HCEC 1CT (cell line): ENCODE results near the gene HABP4.

Experiments
- DNase-seq: peaks from one replicate; pipeline ENCODE4 v3.0.0-alpha.2; 2017

Gene HABP4

DNA sequence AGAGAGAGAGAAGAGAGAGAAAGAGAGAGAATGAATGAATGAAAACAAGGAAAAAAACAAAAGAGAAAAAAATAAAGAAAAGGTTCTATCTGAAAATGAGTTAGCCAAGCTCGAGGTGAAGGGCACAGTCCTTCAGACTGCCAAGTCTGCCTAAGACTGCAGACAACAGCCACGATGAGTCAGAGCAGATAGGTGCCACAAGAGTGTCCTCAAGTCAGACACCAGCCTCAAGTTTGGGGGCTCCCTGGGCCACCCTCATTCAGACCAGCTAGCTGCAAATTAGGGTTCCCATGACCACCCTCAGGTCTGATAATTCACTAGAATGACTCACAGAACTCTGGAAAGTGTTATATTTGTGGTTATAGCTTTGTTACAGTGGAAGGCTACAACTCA lies 13.9 kb upstream of the HABP4 start:
- no peak for DNase-seq

DNA sequence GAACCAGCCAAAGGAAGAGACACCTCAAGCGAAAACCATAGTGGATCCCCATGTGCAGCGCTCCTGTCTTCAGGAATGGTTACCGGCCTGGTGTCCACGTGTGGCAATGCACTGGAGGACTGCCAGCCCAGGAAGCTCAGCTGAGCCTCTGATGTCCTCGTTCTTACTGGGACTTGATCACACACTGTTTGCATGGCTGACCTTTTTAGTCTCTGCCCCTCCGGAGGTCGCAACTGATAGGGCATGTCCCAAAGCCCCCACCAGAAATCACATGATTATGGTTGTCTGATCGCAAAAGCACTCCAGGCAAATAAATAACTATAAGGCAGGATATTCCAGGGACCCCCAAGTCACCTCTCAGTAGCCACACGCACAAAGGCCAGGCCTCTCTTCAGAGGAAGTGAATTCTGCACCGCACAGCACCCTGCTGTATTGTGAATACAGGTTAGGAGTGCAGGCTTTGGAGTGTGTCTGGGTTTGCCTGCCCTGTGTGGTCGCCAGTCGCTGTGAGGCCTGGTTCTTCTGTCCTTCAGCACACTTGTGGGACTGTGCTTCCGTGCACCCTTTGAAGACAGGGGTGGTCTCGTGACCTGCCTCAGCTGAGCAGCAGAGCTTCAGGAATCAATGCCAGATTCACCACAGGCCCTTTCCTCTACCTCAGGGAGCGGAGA lies 13.4 kb upstream of the HABP4 start:
- no peak for DNase-seq

DNA sequence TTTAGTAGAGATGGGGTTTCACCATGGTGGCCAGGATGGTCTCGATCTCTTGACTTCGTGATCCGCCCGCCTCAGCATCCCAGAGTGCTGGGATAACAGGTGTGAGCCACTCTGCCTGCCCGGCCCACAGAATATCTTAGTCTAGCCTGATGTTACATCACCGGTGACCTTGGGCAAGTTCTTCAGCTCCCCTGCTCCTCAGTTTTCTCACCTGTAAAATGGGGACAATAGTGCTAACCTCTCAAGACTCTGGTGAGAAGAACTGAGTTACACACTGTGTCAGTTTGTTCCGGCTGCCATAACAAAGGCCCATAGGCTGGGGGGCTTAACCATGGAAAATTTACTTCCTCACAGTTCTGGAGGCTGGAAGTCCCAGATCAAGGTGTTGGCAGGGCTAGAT lies 12.5 kb upstream of the HABP4 start:
- DNase-seq, result no peak

DNA sequence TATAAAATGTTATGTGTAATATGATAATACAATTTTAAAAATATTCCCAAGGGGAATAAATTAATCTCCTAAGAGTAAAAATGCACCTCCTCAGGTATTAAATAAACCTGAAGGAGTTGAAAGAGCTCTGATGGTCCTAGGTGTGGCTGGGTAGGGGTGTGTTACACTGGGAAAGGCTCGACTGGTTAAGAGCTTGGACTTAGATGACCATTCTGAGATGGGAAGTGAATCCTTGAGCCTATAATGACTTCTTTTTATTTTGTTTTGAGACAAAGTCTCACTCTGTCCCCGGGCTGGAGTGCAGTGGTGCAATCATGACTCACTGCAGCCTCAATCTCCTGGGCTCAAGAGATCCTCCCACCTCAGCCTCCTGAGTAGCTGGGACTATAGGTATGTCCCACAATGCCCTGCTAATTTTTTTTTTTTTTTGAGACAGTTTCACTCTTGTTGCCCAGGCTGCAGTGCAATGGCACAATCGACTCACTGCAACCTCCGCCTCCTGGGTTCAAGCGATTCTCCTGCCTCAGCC lies 9.2 kb upstream of the HABP4 start:
- DNase-seq, result no peak

DNA sequence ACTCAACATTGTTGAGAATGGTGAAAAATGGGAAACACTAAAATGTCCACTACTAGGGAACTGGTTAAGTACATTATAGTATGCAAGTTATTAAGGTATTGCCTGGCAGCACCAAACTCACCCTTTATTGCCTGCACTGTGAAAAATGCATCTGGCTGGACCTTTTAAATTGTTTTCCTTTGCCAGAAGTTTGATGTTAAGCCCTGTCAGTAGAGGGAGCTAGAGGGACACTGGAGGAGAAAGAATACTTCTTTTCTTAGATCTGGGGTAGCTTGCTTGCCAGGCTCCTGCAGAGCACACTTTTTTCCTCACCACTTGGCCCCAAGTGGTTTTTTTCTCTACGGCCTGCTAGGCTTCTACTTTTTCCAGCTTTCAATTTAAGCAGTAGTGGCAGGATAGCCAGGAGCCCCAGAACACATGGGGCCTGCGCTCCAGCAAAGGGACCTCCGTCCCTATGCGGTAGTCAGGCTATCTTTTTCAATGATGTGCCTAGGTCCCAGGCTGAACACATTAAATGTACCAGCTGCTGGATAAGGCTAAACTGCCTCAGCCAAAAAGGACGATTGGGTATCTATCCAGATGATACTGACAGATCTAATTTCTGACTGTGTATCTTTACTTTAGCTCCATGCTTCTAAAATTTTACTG lies 8.0 kb upstream of the HABP4 start:
- DNase-seq, result no peak

DNA sequence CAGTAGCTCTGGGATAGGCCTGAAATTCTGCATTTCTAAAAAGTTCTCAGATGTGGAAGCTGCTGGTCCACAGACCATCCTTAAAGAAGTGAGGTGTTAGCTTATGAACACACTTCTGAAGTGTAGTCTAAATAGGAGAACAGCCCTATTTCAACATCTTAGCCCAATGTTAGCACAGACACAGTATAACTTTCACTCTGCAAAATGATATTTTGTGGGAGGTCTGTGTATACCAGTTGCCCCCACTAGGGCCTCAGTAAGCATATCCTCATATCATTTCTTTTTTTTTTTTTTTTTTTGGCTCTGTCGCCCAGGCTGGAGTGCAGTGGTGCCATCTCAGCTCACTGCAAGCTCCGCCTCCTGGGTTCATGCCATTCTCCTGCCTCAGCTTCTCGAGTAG lies 7.5 kb upstream of the HABP4 start:
- DNase-seq, result no peak

DNA sequence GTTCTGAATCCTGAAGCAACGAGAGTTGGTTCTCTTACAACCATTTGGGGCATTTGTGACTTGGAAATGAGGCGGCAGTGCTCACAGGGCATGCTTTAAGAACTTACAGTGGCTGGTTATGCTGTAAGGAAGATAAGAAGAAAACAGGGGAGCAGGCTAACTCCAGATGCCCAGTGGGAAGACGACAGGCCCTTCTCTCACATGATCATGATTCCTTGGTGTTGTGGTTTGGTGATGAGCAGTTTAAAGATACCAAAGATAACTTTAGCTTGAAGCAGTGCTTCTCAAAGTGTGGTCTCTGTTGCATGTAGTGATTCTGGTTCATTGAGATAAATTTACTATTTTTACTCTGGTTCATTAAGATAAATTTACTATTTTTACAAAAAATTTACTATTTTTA lies 2.6 kb upstream of the HABP4 start:
- peak; percentile 22 for DNase-seq

DNA sequence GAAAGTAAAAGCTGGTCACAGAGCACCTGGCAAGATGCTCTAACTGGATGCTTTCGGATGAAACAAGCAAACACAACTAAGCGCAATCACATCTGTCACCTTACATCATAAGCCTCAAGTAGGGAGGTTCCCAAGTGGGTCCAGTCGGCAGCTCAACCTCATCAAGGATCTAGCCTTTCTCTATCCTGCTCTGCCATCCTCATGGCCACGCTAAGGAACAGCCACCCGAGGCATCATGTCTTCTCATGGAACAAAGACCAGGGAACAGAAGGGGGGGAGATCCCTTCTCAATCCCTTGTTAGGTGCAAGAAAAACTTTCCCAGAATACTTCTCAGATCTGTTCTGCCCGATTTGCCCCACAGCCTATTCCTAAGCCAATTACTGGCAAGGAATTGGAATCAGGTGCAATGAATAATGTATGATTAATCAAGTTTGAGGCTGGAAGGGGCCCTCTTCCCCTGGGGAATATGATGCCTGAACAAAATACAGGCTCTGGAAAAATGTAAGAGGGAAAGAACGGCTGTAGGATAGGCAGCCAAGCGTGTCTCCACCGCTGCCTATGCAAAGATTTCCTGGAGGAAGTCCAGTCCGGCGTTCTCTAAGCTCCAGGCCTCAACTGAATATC lies 1.3 kb upstream of the HABP4 start:
- DNase-seq, result no peak

DNA sequence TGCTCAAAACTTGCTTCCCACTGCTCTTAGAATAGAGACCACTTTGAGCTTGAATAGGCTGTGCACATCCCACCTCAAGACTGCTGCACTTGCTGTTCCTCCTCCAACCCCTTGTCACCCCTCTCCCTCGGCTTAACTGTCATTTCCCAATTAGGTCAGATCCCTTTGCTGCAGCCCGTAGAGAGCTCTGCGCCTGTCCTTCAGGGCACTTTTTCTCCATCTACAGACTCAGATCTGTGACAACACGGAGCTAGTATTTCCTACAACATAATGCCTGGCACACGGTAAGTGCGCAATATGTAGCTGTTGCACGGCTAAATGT lies 485 bp upstream of the HABP4 start:
- no peak for DNase-seq

DNA sequence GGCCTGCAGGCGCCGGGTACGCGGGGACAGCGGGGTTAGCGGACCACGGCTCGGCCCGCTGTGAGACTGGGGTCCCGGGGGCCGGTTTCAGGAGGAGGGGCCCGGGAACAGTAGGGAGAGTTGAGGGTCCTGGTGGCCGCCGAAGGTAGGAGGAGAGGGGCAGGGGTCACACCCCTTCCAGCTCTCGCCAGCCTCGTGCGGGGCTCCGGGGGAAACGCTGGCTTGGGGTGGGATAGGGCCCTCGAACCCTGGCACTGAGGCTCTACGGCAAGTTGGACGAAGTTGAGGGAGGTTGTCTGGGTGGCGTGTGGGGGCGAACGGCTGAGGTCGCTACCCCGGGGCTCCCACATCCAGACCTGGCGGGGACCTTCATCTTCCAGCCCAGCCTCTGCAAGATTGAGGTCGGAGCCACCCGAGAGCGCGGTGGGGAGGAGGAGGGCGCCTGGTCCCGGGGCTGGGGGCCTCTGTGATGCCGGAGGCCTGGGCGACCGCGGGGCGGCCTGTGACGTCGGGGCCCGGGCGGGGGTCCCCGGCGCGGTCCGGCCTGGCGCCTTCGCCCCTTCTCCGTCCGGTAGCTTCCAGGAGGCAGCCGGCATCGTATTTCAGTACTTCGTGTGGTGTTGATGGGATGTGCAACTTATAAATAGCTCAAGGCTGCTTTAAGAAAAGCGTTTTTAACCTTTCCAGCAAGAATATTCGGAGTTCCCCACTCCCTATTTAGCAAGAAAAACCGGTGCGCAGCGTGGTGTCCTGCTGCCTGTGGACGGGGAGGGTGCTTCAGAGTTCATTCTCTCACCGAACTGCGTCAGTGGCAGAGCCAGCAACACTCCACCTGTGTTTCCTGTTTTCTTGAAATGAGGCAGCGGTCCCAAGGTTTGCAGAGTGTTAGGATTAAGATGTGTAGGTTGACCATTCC lies 902 bp downstream of the HABP4 start:
- DNase-seq, result peak; percentile 9

DNA sequence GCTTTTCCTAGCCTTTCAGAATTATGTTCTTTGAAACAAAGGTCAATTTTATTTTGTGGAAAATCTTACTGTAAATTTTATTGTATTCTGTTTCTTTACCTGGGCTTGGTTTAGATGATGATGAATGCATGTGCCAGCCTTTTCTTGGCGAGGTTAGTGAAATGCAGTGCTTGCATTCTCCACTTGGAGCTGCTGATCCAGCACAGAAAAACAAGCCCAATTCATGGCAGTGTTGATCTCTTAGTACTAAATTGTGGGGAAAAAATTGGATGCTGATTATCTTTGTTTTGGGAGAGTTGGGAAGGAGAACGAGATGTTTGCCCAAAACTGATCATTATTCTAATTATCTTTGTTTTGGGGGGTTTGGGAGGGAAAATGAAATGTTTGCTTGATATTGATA lies 3.7 kb downstream of the HABP4 start:
- DNase-seq, result peak; percentile 48

DNA sequence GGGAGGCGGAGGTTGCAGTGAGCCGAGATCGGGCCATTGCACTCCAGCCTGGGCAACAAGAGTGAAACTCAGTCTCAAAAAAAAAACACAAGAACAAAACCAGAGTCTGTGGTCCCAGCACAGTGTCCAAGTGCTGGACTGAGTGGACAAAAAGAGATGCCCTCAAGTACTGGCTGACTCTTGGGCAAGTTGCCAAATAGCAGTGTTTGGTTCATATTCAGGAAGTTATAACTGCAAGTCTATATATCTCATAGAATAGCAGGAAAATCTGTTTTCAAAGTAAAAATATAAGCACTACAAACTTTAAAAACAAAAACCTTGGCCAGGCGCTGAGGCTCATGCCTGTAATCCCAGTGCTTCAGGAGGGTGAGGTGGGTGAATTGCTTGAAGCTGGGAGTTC lies 7.3 kb downstream of the HABP4 start:
- no peak for DNase-seq

DNA sequence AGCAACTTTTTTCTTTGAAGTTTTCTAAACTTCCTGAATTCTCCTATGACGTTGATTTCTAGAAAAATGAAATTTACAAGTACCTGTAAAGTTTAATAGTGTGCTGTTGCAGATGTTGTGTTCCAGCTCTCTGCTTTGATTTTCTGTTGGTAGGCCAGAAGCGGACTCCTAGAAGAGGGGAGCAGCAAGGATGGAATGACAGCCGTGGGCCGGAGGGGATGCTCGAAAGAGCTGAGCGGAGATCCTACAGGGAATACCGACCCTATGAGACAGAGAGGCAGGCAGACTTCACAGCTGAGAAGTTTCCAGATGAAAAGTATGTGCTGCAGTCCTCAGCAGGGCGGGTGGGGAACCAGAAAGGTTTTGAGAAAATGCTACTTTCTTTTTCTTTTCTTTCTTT lies 8.3 kb downstream of the HABP4 start:
- no peak for DNase-seq

DNA sequence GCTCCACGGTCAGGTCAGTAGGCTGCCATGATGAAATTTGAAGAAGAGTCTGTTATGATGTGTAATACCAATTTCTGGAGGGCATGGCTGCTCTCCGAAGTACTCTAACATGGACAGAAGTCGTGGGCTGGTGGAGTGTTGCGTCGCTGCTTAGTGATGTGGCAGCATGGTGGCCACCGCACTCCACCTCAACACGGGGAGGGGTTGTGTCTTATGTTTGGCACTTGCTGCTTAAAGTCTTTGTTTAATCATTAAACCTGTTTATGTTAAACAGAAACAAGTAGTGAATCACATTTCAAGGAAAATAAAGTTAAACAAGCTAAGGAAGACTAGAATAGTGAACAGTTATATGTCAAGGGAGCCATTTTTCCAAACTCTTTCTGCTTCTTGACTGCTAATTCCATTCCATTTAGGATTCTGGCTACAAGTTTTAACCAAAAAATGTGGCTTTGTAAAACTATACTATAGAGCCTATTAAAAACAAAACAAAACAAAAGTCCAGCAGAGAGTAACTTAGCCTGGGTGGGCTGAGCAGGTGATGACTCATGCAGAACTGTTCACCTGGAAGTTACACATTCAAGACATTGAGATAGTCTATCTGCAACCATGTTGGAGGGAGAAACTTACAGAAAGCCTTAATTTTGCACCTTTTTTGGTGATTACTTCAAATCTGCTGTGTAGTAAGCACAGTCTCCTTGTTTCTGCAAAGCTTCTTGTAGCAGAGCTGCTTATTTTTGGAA lies 9.5 kb downstream of the HABP4 start:
- no peak for DNase-seq

DNA sequence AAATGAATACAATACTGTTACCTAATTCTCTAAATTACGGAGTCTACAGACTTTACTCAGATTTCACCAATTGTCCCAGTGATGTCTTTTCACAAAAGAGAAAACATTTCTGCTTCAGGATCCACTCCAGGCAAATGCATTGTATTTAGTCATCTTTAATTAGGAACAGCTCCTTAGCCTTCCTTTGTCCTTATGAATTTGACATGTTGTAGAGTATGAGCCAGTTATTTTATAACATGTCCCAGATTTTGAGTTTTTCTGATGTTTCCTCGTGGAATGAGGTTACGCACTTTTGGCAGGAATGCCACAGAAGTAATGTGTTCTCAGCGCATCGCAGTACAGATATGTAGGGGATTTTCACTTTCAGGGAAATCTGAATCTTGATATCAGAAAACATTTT lies 10.5 kb downstream of the HABP4 start:
- DNase-seq, result no peak

DNA sequence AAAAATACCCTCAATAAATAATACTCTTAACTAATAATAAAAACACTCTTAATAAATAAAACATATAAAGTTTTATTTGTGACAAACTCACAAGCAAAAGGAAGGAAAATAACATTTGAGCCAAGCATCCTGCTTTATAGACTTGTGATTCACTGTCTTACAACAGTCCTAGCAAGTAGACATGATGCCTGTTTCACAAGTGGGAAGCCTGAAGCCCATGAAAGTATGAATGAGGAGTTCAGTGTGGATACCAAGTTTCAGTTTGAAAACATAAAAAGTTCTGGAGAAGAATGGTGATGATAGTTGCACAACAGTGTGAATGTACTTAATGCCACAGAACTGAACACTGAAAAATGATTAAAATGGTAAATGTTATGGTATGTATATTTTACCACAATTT lies 10.9 kb downstream of the HABP4 start:
- no peak for DNase-seq

DNA sequence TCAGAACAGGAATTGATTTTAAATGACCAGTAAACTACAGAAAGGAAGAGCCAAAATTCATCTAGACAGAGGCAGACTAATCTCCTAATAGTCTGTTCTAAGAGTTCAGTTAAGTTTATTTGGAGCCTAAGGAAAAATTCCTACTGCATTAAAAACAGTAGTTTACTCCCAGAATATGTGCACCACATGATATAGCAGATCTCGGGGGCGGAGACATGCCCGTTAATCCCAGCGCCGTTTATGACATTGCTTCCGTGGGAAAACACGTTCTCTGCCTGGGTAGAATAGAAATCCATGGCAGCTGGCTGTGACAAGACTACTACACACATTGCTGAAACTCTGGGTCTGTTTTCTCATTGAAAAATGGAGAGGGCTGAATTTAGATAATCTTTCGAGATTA lies 11.4 kb downstream of the HABP4 start:
- DNase-seq, result no peak

DNA sequence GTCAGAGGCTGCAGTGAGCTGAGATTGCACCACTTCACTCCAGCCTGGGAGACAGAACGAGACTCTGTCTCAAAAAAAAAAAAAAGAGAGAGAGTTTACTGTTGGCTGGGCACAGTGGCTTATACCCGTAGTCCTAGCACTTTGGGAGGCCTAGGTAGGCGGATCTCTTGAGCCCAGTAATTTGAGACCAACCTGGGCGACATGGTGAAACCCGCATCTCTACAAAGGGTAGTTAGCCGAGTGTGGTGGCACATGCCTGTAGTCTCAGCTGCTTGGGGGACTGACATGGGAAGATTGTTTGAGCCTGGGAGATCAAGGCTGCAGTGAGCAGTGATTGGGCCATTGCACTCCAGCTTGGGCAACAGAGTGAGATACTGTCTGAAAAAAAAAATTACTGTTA lies 12.6 kb downstream of the HABP4 start:
- DNase-seq, result no peak

DNA sequence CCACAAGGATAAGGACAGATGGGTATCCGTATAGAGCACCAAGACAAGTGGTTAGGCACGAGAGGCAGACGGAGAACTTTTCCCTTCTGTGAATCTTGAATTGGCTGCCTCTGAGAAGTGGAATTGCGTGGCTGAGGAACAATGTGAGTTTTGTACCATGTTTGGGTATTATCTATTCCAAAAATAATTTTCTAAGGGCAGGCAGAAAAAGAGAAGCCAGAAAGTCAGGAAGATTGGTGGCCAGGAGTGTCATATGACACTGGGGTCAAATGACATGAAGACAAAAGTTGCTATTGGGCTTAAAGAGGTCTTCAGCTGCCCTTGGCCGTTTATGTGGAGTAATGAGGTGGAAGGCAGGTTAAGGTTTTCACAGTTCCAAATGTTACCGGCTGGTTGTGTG lies 14.5 kb downstream of the HABP4 start:
- DNase-seq, result no peak

DNA sequence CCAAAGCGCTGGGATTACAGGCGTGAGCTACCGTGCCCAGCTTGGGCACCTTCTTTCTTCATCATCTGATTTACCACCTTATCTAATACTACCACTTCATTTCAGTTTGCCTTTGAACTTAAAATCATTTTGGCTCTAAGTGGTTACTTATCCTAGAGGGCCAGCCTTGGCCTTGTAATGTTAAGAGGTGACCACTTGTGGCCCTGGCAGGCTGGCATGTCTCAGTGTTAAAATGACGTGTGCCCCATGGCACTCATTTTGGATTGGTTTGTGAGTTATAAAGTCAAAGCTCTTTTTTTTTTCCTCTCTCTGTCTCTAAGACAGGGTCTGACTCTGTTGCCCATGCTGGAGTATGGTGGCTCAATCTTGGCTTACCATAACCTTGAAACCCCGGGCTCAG lies 17.8 kb downstream of the HABP4 start:
- no peak for DNase-seq

DNA sequence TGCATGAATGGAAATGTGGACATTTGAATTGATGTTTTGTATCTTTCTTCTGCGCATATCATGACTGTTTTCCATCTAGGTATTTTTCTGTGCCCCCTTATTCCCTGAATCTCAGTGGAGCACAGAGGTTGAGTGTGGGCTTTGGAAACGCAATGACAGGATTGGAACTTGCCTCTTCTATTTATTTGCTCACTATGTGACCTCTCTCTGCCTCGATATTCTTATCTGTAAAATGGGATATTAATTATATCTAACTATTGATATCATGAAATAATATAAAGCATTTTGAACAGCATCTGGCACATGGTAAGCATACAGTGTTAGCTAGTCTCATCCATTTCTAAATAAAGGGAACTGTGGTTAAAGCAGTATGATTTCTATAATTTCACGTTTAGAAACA lies 26.0 kb downstream of the HABP4 start:
- no peak for DNase-seq

DNA sequence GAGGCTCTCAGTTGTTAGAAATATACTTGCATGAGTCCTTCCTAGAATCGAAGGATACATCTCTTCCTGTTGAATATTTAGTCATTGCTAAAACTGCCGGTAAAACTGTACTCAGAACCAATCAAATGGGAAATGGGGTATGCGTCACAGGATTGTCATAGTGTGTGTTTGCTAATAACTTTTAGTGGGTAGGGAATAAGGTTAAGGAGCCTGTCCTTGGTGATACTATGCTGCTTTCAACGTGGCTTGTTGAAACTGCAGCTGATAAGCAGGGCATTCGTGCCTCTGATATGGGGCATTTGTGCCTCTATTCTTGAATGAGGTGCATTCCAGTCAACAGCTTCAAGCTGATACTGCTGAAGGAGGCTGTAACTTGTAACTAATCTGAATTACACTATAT lies 26.6 kb downstream of the HABP4 start:
- peak; percentile 80 for DNase-seq
